ENCODE results near the gene MLC1. TPM values are rescaled to one million over a fixed set of nuclear protein-coding genes. Genes with fewer than 3 reads are reported as not detected.

The MLC1 gene
- total RNA-seq, 2 experiments from 2014 or later, result 0.25 to 0.83 TPM

DNA sequence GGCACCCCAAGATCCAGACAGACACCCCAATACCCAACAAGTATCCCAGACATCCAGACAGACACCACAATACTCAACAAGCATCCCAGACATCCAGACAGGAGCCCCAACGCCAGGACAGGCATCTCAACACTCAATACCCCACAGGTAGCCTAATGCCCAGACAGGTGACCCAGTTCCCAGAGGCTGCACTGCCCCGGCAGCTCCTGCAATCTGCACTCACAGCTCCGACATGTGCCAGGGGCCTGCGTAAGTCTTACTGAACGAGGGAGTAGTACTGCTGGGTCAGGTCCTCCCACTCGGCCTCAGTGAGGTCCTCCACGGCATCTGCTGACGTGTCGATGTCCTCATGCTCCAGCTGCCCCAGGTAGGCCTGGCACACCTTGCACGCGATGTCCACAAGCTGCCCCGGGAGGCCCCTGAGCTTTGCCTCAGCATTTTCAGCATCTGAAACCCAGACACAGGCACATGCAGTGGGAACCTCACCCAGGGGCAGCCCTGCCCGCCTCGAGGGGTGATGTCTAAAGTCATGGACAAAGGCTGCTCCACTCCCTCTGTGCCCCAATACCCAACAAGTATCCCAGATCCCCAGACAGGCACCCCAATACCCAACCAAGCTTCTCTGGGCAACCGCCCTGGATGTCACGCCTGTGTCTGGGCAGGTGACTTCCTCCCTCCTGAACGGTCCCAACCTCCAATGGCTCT is 43.7 kb downstream of the MLC1 start:
- no peak overlapping the region for H3K27ac Mint-ChIP-seq
- H3K36me3 Mint-ChIP-seq (ENCODE audit: low read depth), result no peaks in the 10 kb centered on the region
- ChIA-PET POLR2A (no interaction called here), CTCF (no interaction called here)
- H3K4me3 Mint-ChIP-seq, result no peak overlapping the region
- H3K27me3 Mint-ChIP-seq, result peaks cover 22% of the 10 kb centered on the region
- no peak for DNase-seq
- peaks cover 2% of the 10 kb centered on the region for H3K4me1 Mint-ChIP-seq
- peaks cover 9% of the 10 kb centered on the region for H3K9me3 Mint-ChIP-seq

DNA sequence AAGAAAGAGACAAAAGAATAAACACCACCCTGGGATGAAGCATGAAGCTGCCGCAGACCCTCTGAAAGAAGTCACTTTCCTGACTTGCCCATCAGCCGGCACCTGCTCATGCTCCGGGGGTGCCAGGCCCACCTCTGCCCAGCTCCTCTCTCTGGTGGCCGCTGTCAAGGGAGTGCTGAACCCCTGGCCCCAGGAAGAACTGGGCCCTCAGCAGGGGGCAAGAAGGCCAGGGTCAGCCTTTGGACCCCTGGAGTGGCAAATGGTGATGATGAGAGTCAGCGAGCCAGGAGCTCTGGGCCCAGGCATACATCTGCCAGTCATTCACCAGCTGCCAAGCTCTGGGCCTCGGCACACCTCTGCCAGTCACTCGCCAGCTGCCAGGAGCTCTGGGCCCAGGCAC is 44.5 kb downstream of the MLC1 start:
- Mint-ChIP-seq H3K36me3 (ENCODE audit: low read depth) (no peaks in the 10 kb centered on the region), H3K27me3 (peaks cover 22% of the 10 kb centered on the region), H3K27ac (no peak overlapping the region), H3K9me3 (peaks cover 9% of the 10 kb centered on the region), H3K4me3 (no peak overlapping the region), H3K4me1 (peaks cover 2% of the 10 kb centered on the region)
- ChIA-PET POLR2A (no interaction called here), CTCF (no interaction called here)
- no peak for DNase-seq

DNA sequence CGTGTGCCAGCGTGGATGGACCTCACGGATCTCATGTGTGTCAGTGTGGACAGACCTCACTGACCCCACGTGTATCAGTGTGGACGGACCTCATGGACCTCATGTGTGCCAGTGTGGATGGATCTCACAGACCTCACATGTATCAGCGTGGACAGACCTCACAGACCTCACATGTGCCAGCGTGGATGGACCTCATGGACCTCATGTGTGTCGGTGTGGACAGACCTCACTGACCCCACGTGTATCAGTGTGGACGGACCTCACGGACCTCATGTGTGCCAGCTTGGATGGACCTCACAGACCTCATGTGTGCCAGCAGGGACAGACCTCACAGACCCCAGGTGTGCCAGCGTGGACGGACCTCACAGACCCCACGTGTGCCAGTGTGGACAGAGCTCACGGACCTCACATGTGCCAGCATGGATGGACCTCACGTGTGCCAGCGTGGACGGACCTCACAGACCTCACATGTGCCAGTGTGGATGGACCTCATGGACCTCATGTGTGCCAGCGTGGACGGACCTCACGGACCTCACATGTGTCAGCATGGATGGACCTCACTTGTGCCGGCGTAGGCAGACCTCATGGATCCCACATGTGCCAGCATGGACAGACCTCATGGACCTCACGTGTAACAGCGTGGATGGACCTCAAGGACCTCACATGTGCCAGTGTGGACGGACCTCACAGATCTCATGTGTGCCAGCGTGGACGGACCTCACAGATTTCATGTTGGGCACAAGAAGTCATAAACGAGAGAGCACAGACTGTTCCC is 45.4 kb downstream of the MLC1 start:
- Mint-ChIP-seq H3K9me3 (peaks cover 9% of the 10 kb centered on the region), H3K4me1 (peaks cover 2% of the 10 kb centered on the region), H3K4me3 (no peak overlapping the region), H3K36me3 (ENCODE audit: low read depth) (no peaks in the 10 kb centered on the region), H3K27ac (no peak overlapping the region), H3K27me3 (peaks cover 22% of the 10 kb centered on the region)
- ChIA-PET CTCF (no interaction called here), POLR2A (no interaction called here)
- DNase-seq, result no peak

DNA sequence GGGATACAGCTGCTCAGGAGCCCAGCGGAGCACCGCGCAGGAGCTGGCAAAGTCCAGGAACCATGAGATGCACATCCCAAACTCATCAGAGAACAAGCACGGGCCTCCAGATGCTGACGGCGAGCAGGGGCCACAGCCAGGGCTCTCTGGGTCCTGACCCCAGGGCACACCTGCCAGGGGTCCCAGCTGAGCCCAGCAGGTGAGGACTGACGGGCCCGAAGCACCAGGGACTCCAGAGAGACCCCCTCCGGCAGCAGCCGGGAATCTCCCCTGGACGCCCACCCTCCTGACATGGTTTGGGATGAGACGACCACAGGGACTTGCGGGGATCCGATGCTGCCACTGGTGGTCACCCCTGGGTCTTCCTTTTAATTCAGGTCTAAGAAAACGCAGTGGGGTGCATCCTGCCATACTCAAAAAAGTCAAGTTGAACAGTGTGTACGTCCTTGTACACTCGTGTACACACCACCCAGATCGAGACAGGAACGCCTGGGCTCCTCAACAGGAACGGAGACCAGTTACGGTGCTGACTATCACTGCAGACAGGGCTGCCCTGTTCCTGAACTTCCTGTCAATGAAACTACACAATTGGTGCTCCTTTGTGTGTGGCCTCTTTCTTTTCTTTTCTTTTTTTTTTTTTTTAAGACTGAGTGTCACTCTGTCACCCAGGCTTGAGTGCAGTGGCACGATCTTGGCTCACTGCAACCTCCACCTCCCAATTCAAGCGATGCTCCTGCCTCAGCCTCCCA is 49.1 kb downstream of the MLC1 start:
- no peak overlapping the region for H3K27ac Mint-ChIP-seq
- H3K9me3 Mint-ChIP-seq, result peaks cover 9% of the 10 kb centered on the region
- POLR2A ChIA-PET, result no interaction called here
- DNase-seq, result no peak
- peaks cover 6% of the 10 kb centered on the region for H3K4me1 Mint-ChIP-seq
- CTCF ChIA-PET, result no interaction called here
- no peaks in the 10 kb centered on the region for H3K27me3 Mint-ChIP-seq
- no peak overlapping the region for H3K4me3 Mint-ChIP-seq
- no peaks in the 10 kb centered on the region for H3K36me3 Mint-ChIP-seq (ENCODE audit: low read depth)

DNA sequence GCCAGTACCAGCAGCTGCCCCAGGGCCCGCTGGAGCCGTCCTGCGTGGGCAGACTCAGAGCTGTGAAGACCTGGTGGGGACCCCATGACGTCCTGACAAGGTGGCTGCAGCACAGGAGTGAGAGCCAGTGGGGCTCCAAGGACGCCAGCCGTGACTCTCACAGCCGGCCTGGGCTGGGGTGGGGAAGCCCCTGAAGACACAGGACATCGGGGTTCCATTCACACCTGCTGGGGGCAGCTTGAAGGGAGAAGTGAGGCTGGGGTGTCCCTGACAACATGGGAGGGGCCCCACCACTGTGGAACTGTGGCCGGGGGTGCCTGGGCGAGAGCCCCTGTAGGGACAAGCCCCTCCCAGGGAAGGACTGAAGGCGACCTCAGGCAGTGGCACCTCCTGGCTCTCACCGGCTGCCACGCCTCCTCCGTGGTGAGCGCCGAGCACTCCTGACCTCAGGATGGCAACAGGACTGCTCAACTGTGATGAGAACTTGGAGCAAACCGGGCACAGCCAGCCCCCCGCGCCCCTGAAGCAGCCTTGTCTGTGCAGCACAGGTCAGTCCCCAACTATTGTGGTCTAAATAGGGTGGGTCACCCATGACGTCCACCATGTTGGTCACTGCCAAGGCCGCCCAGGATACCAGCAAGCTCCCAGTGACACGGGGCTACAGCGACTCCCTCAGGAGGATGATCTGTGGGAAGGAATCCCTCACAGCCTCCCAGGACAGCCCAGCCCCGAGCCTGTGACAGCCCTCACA is 49.9 kb downstream of the MLC1 start:
- DNase-seq, result no peak
- Mint-ChIP-seq H3K9me3 (peaks cover 9% of the 10 kb centered on the region), H3K27me3 (no peaks in the 10 kb centered on the region), H3K27ac (no peak overlapping the region), H3K4me1 (peaks cover 6% of the 10 kb centered on the region), H3K36me3 (ENCODE audit: low read depth) (no peaks in the 10 kb centered on the region), H3K4me3 (no peak overlapping the region)
- POLR2A ChIA-PET, result no interaction called here
- CTCF ChIA-PET, result no interaction called here

DNA sequence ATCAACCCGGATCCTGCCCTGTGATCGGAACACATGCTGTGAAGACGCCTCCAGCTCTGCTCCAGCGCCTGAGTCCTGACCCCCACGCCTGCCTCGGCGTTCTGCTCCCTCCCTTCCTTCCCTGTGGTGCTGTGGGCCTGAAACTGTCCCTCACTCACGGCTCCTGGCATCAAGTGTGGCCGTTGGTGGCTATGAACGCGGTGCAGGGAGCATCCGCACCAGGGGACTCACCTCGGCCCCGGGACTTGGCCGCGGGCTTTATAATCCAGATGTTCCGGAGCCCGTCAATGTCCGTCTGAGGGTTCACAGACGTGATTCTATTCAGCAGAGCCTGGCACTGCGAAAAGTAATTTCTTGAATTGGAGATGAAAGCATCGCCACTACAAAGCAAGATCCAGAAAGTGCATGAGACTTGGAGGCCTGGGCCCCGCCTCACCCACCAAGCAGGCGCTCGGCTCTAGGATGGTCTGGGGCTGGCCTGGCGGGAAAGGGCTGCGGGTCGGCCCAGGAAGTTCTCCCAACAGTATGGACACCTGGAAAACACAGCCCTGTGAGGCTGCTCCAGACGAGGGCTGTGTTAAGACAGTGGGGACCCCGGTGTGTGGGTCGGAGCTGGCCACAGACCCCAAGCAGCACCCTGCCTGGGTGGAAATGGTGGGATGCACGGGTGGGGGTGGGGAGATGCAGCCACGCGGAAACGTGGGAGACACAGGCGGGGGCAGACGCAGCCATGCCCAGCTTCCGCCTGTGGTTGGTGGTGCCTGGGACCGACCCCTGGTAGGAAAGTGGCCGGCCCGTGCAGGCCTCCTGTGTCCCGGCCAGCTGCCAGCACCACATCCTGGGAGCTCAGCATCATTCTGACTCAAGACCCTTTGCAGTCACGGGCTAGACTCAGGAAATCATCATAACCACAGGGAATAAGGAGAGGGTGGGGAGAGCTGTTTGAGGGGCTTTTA is 50.8 kb downstream of the MLC1 start:
- Mint-ChIP-seq H3K4me1 (peaks cover 11% of the 10 kb centered on the region), H3K27ac (no peak overlapping the region), H3K4me3 (no peak overlapping the region), H3K9me3 (peaks cover 8% of the 10 kb centered on the region), H3K36me3 (ENCODE audit: low read depth) (no peaks in the 10 kb centered on the region), H3K27me3 (no peaks in the 10 kb centered on the region)
- ChIA-PET POLR2A (interaction anchor here (0.6 kb wide), 1 partner anchor 77 kb away, joined by 5 read pairs; no protein-coding TSS in a partner anchor), CTCF (no interaction called here)
- DNase-seq, result no peak

DNA sequence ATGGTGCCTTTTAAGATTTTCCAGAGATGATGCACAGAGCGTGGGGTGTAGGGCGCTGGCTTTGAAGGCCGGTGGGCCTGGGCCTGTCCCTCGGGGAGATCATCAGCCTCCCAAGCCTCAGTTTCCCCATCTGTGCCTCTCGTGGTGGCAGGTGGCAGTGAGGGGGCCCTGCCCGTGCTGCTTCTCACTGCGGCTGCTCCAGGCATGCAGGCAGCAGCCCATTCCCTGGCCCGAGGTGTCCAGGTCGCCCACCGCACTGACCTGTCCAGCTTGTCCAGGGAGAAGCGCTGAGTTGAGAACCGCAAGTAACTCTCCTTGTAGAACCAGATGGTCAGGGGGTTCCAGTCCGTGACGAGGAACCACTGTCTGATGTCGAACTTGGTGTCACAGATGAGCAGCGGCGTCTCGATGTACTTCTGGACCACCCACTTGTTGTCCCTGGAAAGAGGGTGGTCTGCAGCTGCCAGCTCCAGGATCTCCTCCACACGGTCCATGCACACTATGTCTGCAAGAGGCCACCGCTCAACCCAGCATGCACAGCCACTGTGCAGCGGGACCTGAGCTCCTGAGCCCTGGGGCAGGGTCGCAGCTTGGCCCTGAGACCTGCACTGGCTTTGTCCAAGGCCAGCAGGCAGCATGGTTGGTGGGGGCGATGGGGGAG is 52.2 kb downstream of the MLC1 start:
- ChIA-PET POLR2A (no interaction called here), CTCF (interaction anchor here (0.7 kb wide), 1 partner anchor 158 kb away, joined by 3 read pairs; no protein-coding TSS in a partner anchor)
- DNase-seq, result no peak
- H3K36me3 Mint-ChIP-seq (ENCODE audit: low read depth), result no peaks in the 10 kb centered on the region
- H3K9me3 Mint-ChIP-seq, result no peaks in the 10 kb centered on the region
- no peak overlapping the region for H3K27ac Mint-ChIP-seq
- no peak overlapping the region for H3K4me3 Mint-ChIP-seq
- peaks cover 12% of the 10 kb centered on the region for H3K4me1 Mint-ChIP-seq
- H3K27me3 Mint-ChIP-seq, result no peaks in the 10 kb centered on the region

DNA sequence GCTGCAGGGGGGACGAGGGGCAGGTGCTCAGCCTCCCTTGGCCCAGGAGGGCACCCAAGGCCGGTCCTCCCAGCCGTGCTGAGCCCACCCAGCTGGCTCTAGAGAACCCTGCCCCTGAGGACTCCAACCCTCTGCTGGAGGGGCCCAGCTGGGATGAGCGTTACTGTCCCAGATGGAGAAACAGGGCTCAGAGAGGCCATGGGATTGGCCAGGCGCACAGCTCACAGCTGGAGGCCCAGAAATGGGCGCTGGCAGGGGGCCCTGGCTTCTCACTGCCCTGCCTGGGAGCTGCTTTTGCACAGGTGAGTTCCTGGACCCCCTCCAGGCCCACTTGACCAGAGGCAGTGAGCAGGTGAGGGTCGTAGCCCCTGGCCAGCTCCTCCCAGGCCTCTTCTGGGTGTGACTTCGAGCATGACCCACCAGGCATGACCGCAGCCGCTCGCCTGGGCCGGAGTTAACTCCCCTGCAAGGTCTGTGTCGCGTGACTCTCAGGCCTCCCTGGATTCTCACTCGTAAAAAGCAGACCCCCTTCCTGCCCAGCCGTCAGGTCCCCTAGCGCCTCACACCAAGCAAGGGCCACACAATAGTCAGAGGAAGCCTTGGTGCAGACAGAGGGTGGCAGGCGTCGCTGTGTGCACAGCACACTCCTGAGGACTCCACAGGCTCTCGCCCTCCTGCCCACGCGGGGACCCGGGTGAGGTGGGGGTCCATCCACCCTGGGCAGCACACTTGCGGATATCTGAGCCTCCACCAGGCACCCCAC is 52.9 kb downstream of the MLC1 start:
- peaks cover 12% of the 10 kb centered on the region for H3K4me1 Mint-ChIP-seq
- no peaks in the 10 kb centered on the region for H3K9me3 Mint-ChIP-seq
- no peaks in the 10 kb centered on the region for H3K36me3 Mint-ChIP-seq (ENCODE audit: low read depth)
- H3K27ac Mint-ChIP-seq, result no peak overlapping the region
- H3K4me3 Mint-ChIP-seq, result no peak overlapping the region
- H3K27me3 Mint-ChIP-seq, result no peaks in the 10 kb centered on the region
- no peak for DNase-seq
- ChIA-PET CTCF (interaction anchor here (1.4 to 2.1 kb wide), 2 partner anchors 102 to 105 kb away, joined by 5 to 7 read pairs; no protein-coding TSS in a partner anchor), POLR2A (no interaction called here)

DNA sequence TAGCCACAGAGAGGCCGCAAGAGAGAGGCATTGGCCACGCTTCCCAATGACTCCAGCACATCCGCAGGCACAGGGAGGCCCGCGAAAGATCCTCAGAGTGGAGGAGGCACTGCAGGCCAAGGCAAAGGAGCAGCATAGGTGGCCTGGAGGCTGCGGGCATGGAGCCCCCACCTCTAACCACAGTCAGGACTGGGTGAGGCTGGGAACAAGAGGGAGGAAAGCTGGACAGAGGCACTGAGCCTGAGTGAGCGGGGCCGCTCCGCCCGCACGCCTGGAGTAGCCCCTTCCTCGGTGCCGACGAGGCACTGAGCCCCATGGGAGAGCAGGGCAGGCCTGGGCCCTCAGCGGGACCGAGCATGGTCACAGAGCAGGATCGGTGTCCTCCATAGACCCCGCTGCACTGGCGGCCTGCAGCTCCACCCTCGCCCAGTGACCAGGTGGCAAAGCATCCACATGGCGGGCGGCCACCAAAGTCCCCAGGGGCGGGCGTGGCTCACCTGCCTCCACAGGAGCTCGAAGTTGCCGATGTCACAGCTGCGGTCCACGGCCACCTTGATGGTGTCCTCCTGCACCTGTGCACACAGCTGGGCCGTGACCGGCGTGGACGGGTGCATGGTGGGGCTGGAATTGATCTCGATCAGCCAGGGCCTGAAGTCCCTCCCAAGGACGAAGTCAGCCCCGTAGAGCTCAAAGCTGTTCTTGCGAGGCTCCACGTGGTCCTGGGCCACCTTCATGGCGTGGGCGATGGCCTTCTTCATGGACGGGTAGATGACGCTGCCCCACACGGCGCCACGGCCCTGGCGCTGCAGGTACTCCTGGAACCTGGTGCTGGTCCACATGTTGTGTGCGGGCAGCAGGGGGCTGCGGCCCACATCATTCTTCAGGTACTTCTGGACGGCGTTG is 53.8 kb downstream of the MLC1 start:
- Mint-ChIP-seq H3K27ac (peak overlapping the region; percentile 13), H3K4me1 (peaks cover 12% of the 10 kb centered on the region)
- DNase-seq, result no peak

More for the DNA sequence above, 53.8 kb downstream of the MLC1 start:
- H3K36me3 Mint-ChIP-seq (ENCODE audit: low read depth), result no peaks in the 10 kb centered on the region
- POLR2A ChIA-PET, result no interaction called here
- CTCF ChIA-PET, result interaction anchor here (0.9 to 2.2 kb wide), 8 partner anchors 37 to 264 kb away, joined by 3 to 26 read pairs (median 6); no protein-coding TSS in a partner anchor
- H3K9me3 Mint-ChIP-seq, result no peaks in the 10 kb centered on the region
- H3K27me3 Mint-ChIP-seq, result no peaks in the 10 kb centered on the region
- H3K4me3 Mint-ChIP-seq, result no peak overlapping the region

Data from activated CD4-positive, alpha-beta T cell treated with anti-CD3 and anti-CD28 coated beads, Interleukin-2, amount 10 ng/mL, durations not matched to agents 7 days and 5 days (primary cell).